COLO829 (cell line): ENCODE results near the gene TRMT44.

Experiments
- DNase-seq: peaks from one replicate; pipeline ENCODE4 v3.0.0; 2012; ENCODE audit warnings: low spot score

TRMT44 gene

DNA sequence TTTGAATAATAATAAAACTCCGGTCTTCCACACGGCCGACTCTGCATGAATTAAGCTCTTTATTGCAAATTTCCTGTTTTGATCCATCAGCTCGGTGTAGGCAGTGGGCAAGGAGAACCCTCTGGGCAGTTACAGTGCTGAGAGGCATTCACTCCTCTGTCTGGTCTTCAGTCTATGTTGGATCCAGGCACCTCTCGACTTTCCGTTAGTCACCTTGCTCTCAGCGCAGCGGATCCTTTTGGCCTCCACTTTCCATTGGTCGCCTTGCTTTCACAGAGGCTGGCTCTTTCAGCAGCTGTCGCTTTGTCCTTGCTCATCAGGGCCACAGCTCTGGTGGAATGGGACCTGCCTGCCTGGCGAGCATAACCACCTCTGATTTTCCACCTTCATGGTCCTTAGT is 52.9 kb downstream of the TRMT44 start:
- DNase-seq: no peak

DNA sequence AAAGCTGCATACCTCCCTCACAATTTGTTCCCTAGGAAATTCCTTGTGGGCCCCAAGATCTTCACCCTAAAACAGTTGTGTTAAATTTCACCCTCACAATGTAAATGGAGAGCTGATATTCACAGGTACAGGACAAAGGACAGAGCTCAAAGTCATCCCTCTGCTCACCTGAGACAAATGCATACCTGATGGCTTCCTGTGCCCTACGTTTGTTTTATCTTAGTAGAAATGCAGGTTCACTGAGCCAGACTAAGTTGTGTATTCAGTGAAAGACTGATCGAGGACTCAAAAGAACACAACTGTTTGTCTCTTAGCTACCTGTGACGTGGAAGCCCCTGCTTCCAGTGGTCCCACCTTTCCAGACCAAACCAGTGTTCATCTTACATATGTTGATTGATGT is 53.6 kb downstream of the TRMT44 start:
- DNase-seq: no peak

DNA sequence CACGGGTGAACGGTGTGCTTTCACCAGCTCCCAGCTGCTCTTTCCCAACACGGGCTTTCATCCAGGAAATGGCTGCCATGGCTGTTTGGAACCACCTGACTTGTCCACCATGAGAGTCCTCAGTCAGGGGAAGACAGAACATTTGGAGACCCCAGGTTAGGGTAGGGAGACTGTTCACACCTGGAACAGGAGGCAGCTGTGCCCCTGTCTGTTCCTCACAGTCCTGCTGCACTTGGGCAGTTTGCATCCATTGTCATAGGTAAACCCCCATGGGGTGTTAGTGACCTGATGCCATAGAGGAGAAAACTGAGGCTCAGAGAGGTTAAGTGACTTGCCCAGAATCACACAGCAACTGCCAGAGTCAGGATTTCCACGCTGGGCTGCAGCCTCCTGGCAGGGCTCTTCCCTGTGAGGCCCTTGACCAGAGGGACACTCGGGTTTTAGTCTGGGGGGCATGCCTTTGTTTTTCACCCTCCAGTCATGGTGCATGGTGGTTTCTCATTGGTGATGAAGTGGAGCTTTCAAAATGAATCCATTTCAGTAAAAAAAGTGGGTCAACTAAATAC is 54.5 kb downstream of the TRMT44 start:
- no peak for DNase-seq

DNA sequence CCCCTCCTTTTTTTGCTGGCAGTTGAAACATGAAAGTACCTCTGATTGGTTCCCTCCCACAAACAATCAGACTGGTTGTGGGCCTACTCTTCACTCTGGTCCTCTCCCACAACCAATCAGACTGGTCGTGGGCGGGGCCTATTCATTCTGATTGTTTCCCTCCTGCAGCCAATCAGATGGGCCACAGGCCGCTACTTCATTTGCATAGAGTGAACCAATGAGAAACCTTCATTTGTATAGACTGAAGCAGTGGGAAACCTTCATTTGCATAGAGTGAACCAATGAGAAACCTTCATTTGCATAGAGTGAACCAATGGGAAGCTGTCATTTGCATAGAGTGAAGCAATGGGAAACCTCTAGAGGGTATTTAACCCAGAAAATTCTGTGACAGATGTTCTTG is 55.2 kb downstream of the TRMT44 start:
- DNase-seq: no peak

DNA sequence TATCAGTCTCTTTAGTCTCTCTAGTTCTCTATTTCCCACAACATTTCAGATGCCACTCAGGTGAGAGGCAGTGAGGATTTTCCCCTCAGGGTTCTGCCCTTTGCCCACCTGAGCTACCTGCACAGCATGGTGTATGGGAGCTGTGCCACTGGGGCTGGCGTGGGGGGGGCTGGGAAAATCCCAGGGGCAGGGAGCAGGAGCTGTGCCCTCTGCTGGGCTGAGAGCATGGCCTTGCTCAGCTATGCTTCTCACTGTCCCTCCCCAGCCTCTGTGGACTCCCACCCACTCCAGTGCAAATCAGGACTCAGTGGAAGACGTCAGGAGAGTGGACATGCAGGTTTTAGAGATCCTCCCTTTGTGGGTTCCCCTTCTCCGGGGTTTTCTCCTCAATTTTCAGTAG is 57.2 kb downstream of the TRMT44 start:
- no peak for DNase-seq

DNA sequence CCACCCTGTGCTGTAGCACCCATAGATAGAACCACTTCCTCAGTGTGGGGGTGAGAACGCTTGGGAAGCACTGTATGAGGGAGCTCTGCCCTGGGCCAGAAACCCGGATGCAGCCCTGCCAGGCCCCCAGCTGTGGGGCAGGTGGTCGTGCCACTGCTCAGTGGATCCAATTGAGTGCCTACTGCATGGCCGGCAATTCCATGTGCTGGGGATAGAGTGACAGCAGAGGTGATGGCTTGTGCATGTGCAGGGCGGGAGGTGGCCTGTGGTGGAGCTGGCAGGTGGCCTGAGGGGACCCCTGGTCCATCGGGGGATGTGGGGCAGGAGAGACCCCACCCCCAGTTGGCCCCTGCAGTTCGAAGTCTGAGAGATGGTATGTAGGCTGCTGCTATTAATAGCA is 60.4 kb downstream of the TRMT44 start:
- DNase-seq: no peak

DNA sequence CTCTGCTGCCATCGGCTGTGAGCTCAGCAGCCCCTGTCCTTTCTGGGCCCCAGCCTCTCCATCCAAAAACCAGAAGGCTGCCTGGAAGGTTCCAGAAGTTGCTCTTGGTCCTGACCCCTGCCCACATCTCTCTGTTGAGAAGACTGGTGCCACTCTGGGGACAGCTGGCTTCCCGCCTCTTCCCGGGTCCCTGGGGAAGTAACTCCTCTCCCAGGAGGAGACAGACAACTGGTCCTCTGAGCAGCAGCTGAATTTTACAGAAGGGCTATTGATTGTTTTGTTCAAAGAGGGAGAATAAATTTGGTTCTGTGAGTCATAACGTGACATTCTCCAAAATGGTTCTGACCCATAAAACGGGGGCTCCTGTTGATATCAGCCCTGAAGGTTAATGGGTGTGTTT is 61.2 kb downstream of the TRMT44 start:
- no peak for DNase-seq

DNA sequence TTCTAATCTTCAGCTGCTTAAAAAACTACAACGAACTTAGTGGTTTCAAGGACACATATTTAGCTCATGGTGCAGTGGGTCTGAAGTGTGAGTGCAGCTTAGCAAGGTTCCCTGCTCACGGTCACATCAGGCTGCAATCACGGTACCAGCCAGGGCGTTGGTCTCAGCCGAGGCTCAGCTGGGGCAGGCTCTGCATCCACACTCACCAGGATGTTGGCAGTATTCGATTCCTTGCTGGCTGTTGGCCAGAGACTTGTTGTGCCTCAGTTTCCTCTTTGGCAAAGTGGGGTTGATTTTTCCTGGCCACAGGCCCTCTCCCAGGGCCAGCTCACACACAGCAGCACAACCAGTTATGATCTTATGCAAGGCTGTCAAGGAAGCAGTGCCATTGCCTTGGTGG is 61.8 kb downstream of the TRMT44 start:
- DNase-seq: no peak

DNA sequence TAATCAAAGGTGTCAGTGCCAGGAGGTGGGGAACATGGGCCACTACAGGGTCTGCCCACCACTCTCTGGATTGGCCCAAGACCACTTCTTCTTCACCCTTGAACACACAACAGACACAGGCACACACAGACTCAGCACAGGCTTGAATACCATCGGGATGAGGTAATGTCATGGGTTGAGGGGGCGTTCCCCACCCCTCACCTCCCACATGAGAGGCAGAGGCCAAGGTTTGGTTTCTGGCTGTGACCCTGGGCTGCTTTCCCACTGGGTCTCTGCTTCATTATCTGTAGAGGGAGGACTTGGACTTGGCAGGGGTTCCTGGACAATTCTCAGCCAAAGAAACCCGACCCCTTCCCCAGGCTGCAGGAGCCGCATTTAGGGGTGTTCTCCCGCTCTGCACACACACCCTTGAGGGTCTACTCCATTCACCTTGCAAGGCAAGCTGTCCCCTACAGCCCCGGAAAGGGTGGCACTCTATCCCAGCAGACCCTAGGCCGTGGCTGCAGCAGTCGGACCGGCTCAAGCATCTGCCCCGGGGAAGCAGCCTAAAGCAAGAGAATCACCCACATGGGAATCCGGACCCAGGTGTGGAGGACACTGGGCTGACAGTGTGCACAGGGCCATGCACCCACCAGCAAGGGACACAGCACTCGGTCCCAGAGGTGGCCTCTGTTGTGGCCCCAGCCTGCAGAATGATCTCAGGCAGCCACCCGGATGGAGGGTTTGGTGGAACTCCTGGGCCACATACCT is 62.4 kb downstream of the TRMT44 start:
- no peak for DNase-seq

DNA sequence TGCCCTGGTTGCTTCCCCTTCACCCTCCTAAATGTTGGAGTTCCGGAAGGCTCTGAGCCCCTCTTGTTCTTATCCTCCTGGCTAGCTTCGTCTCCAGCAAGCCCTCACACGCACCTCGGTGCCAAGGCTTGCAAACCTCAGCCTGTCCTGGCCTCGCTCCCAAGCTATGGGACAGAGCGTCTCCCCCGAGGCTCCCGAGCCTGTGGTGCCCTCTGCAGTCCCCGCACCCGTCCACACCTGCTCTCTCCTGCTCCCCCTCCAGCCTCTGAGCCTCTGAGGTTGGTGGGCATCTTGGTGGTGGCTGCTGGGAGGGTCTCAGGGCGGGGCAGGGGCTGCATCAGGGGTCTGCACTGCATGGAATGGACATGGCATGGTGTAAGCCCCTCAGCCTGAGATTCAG is 63.2 kb downstream of the TRMT44 start:
- DNase-seq: no peak

DNA sequence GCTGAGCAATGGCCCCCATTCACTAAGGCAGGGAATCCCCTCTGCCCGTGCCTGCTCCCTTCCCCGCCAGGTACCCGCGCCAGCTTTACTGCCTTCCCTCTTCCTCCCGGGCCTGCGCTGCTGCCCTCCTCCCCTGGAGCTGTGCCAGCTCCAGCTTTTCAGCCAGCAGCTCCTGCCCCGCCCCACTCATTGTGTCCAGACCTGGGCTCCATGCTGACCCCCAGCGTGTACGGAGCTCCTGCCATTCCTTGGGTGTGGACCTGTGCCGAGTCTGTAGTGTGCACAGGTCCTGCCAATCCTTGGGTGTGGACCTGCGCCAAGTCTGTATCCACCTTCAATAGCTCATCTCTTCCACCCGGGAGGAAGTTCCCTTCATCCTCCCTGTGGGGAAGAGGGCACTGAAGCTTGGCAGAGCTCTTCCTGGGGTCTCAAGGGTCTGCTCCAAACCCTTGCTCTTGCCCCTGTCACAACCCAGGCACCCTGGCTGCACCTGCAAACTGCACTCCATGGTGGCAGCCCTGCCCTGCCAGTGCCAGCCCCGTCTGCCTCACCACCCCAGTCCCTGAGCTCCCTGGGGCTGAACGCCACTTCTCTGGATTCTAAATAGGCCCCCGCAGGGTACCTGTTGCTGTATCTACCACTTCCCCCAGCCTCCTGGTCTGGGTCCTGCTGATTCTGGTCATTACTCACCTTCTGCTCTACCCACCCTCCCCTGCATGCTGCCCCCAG is 63.9 kb downstream of the TRMT44 start:
- DNase-seq: no peak

DNA sequence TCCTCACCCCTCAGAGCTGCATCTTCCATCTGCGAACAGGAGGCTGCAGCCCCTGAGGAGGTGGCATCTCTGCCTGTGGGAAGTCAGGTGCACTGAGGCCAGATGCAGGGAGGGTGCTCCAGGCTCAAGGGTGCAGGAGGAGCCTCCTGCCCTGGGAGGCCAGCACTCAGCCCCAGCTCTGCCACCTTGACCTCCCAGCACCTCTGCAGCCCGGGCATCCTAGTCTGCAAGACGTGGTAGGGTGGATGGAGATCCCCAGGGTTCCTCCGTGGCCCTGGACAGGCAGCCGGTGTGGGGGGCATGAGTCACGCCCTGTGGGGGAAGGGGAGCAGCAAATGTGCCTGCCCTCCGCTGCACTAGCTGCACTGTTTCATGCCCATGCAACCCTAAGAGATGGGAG is 64.7 kb downstream of the TRMT44 start:
- DNase-seq: no peak

DNA sequence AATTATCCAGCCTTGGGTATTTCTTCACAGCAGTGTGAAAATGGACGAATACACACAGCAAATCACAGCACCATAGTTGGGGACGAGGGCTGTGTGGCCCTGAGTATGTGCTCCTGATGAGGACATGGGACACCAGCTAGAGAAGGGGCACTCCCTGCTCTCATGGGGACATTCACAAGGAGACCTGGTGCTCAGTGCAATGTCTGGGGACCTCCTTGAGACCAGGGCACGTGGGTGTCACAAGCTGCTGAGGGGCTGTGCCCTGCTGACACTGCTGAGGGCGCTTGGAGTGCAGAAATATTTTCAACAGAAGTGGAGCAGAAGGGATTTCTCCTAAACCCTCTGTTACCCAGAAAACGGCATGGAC is 65.4 kb downstream of the TRMT44 start:
- DNase-seq: no peak

DNA sequence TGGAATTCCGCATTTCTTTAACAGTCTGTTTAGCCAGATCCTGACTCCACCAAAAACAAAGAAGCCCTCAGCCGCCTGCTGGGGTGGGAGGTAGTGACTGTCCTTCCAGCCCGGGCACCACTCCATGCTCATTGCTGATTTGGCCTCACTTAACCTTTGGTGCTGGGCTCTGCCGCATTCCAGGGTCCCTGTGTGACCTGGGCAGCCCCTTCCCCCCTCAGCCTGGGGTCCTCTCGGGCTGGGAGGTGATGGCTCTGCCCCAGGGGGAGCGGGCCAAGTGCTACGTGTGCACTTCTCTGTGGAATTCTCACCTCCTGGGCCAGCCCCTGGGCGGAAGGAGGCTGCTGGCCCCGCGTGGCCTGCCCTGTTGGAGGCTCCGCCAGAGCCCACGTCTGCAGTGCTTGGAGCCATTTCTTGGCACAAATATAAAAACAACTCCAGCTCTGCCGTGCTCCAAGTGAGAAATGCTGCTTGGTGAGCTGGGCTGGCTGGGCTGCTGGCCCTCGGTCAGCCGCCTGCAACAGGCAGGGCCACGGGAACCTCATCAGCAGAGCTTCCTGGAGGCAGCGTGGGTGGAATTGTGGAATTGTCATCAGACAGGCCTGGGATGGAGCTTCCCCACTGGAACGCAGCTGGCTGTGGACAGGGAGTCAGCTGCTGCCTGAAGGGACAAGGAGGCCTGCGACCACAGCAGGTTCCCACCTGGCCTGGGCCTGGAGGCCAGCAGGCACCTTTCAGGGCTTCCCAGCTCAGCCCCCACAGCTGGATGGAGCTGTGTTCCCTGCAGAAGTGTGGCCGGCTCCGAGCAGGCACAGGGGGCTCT is 66.0 kb downstream of the TRMT44 start:
- no peak for DNase-seq

DNA sequence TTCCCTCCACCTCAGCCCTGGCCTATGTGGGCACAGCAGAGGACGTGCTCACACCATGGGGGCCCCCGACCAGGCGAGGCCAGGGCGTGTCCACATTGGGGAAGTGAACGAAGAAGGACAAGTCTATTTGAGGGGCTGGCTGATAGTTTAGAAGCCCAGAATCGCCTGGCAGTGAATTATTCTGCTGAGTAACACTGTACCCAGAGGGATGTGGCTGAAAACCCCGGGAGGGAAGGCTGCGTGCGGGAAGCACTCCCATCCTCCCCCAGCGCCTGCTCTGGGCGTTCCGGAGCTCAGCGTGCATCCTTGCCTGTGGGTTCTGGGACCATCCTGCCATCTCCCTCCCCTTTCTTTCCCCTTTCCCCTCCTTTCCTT is 66.6 kb downstream of the TRMT44 start:
- DNase-seq: no peak

DNA sequence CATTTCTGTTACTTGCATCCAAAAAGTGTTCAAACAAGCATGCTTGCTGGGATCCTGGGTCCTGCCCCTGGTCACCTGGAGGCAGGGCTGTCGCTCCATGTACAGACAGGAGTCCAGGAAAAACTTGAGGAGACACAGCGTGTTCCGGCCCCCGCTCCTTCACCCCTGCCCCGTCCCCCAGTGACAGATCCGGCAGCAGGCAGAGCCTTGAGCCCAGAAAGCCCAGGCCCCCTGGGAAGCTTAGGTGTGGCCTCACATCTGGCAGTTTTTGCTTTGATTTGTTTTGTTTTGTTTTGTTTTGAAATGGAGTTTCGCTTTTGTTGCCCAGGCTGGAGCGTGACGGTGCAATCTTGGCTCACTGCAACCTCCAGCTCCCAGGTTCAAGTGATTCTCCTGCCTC is 67.0 kb downstream of the TRMT44 start:
- DNase-seq: no peak

DNA sequence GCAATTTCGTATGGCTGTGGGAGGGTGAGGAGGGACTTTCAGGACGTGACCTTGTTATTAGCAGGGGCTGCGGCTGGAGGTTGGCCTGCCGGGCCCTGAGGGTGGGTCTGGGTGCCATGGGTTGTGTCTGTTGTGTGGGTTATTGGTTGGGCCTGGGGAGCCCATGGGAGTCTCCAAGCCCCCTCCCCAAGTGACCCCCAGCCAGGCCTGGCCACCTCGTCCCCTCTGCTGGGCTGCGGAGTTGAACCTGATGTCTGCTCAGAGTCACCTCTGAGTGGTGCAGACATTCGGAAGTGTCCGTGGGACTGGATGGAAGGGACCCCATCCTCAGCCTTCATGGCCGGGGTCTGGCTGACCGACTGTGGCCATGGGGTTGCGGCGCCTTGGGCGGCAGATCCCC is 67.7 kb downstream of the TRMT44 start:
- DNase-seq: no peak

DNA sequence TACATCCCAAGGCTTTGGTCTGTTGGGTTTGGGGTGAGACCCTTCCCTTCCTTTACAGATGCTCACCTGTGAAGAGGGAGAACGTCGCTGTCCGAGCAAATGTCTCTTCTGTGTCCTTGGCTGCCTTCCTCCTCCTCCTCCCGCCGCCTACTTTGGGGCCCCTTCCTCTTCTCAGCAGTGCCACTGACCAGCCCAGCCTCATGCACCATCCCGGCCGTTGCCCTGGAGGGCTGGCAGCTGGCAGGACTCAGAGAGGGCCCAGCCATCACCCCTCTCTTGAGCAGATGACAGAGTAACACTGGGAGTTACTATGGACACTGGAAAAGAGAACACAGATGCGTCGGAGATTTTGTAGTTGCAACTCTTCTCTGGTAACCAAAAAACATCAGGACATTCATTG is 68.2 kb downstream of the TRMT44 start:
- DNase-seq: no peak

DNA sequence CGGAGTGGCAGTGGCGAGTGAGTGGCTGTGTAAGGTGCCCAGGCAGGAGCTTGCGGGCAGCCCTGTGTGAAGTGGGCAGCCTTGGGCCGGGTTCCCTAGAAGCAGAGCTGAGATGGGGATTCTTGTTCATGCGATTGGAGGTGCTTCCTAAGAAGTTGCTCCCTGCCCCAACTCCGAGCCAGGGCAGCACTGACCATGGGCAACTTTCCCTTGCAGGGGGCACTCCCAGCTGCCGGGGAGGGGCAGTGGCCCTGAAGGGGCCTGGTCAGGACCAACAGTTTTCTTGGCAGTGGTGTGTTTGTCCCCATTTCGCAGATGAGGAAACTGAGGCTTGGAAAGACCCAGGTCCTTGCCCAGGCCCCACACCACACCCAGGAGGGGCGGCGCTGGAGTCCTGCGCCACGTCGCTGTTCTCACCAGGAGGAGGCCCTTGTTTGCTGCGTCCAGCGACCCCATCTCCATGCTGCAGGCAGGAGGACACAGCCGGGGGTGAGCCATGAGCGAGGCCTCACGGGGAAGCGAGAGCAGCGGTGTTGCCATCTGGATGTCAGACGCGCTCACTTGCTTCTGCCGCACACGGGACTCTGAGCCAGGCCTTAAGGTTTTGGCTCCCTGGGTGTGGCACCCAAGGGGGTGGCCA is 68.9 kb downstream of the TRMT44 start:
- DNase-seq: no peak

DNA sequence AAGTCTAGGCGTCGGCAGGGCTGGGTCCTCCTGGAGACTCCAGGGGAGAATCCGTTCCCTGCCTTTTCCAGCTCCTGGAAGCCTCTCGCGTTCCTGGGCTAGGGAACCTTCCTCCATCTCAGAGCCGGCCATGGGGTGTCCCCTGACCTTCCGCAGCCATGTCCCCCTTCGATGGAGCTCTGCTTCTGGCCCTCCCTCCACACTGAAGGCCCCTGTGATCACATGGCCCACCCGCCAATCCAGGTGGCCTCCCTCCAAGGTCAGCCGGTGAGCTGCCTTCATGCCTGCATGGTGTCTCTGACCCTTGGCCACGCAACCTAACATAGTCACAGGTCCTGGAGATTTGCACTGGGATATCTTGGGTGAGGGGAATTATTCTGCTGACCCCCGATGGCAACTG is 69.6 kb downstream of the TRMT44 start:
- no peak for DNase-seq

DNA sequence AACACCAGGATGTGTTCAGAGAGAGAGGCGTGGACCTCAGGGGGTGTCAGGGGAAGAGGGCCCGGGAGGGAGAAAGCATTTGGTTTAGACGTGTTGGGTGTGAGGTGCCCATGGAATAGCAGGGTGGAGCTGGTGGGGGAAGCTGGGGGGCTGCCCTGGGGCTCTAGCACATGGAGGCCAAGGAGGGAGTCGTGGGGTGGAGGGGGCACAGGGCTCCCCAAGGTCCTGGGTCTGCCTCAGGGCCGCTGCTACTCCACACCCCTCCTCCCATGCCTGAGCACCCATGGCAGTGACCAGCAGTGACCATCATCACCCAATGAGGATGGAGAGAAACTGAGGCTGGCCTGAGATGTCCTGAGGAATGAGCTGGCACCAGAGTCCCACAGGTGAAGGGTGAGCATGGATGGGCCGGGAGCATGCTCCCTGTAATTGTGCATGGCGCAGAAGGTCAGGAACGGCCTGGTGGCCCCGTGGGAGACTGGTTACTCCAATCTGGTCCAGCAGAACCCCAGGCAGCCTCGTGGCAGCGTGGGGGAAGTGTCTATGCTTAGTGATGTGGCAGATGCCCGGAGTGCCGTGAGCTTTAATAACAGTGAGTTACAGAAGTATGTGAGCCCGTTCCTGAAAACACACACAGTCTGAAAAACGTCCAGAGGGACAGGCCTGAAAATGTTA is 70.2 kb downstream of the TRMT44 start:
- DNase-seq: no peak

DNA sequence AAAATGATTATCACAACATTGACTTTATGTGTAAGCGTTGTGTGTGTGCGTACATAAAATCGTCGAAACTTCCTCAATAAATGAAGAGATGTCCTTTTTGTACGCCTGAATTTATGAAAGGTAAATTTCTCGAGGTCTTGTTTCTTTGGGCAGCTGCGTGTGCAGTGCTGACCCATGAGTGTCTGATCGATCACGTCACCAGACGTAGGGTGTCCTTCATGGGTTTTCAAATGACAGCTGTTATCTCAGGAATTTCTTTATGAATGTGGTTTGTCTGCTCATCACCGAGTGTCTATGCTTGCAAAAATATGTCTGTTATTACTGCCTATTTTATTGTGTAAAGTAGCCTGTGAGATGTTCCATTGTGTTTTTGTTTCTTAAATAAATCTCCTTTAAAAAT is 71.9 kb downstream of the TRMT44 start:
- DNase-seq: no peak
